ENCODE measurements around the gene BCL3. TPM values are rescaled to one million over a fixed set of nuclear protein-coding genes. Genes with fewer than 3 reads are reported as not detected.
A peak's percentile ranks its signal among the peaks of the same experiment; 100 is the strongest.

Gene BCL3
- total RNA-seq, 4 donors from 2014 or later, result 3.2 to 58.8 (median 11.9) TPM

DNA sequence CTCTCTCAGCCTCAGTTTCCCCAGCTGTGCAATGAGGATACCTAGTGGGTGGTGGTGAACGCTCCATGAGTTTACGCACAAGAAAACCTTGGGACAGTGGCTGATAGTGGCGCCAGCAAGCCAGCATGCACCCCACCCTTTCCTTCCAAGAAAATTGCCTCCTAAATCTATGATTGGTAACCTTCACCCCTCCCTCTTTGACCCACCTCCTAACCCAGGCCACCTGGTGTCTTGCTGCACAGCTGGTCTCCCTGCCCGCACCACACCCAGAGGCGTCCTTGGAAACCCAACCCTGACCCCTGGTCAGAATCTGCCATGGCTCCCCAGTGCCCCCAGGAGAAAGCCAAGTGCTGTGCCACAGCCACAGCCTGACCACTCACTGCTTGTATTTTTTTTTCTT, 22.8 kb upstream of the BCL3 start:
- H3K27me3 ChIP-seq, result no peaks in the 10 kb centered on the region
- H3K27ac ChIP-seq, result peak overlapping the region in 1 of 2 donors; percentile 12
- peaks cover 0 to 4% of the 10 kb centered on the region in 2 donors for H3K4me1 ChIP-seq
- no peak overlapping the region for H3K4me3 ChIP-seq
- DNase-seq, result no peak
- H3K36me3 ChIP-seq, result no peaks in the 10 kb centered on the region
- intact Hi-C loops (cut with DNase I; ENCODE audit: low total_unique reads), result loop anchor here (2.0 to 10.0 kb wide), 2 partner anchors 45 to 119 kb away; partner anchors contain the start of gene NECTIN2
- TF ChIP-seq, protein P1, sequence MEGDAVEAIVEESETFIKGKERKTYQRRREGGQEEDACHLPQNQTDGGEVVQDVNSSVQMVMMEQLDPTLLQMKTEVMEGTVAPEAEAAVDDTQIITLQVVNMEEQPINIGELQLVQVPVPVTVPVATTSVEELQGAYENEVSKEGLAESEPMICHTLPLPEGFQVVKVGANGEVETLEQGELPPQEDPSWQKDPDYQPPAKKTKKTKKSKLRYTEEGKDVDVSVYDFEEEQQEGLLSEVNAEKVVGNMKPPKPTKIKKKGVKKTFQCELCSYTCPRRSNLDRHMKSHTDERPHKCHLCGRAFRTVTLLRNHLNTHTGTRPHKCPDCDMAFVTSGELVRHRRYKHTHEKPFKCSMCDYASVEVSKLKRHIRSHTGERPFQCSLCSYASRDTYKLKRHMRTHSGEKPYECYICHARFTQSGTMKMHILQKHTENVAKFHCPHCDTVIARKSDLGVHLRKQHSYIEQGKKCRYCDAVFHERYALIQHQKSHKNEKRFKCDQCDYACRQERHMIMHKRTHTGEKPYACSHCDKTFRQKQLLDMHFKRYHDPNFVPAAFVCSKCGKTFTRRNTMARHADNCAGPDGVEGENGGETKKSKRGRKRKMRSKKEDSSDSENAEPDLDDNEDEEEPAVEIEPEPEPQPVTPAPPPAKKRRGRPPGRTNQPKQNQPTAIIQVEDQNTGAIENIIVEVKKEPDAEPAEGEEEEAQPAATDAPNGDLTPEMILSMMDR (IDR thresholded peaks at IDR 0.05), result no peak
- no peak for TF ChIP-seq POLR2A (IDR thresholded peaks at IDR 0.05)
- H3K9me3 ChIP-seq, result no peaks in the 10 kb centered on the region

DNA sequence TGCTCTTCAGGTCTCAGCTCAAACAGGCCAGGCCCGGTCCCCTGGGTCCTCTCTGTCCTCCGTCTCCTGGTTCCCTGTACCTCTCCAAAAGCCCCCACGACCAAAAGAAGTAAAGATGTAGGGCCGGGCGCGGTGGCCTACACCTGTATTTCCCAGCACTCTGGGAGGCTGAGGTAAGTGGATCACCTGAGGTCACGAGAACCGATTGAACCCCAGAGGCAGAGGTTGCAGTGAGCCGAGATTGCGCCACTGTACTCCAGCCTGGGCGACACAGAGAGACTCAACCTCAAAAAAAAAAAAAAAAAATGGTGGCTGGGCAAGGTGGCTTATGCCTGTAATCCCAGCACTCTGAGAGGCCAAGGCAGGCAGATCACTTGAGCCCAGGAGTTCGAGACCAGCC, 22.0 kb upstream of the BCL3 start:
- Histone ChIP-seq H3K27ac (no peak overlapping the region), H3K4me1 (peaks cover 0 to 4% of the 10 kb centered on the region in 2 donors), H3K36me3 (no peaks in the 10 kb centered on the region), H3K9me3 (no peaks in the 10 kb centered on the region), H3K27me3 (no peaks in the 10 kb centered on the region), H3K4me3 (no peak overlapping the region)
- no peak for TF ChIP-seq POLR2A (IDR thresholded peaks at IDR 0.05)
- TF ChIP-seq, protein P1 (IDR thresholded peaks at IDR 0.05), result no peak
- DNase-seq, result no peak
- intact Hi-C loops (cut with DNase I; ENCODE audit: low total_unique reads), result loop anchor here (10.0 kb wide), 1 partner anchor 118 kb away; the partner anchor contains the start of gene NECTIN2

DNA sequence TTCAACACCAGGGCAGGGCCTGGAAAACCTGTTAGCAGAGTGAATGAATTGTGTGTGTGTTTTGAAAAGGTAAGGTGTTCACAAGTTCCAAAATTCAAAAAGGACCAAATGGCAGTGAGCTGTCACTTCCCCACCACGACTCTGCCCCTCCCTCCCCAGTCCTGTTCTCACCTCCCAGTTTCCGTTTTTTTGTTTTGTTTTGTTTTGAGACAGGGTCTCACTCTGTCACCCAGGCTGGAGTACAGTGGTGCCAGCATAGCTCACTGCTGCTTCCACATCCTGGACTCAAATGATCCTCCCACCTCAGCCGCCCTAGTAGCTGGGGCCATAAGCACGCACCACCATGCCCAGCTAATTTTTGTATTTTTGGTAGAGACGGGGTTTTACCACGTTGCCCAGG, 20.3 kb upstream of the BCL3 start:
- TF ChIP-seq, protein P1 (IDR thresholded peaks at IDR 0.05), result no peak
- no peak for TF ChIP-seq POLR2A (IDR thresholded peaks at IDR 0.05)
- no peak overlapping the region for H3K4me3 ChIP-seq
- H3K36me3 ChIP-seq, result no peaks in the 10 kb centered on the region
- intact Hi-C loops (cut with DNase I; ENCODE audit: low total_unique reads), result loop anchor here (10.0 kb wide), 1 partner anchor 117 kb away; the partner anchor contains the start of gene NECTIN2
- H3K9me3 ChIP-seq, result no peaks in the 10 kb centered on the region
- H3K27ac ChIP-seq, result no peak overlapping the region
- no peak for DNase-seq
- no peaks in the 10 kb centered on the region for H3K27me3 ChIP-seq
- H3K4me1 ChIP-seq, result peaks cover 0 to 4% of the 10 kb centered on the region in 2 donors

DNA sequence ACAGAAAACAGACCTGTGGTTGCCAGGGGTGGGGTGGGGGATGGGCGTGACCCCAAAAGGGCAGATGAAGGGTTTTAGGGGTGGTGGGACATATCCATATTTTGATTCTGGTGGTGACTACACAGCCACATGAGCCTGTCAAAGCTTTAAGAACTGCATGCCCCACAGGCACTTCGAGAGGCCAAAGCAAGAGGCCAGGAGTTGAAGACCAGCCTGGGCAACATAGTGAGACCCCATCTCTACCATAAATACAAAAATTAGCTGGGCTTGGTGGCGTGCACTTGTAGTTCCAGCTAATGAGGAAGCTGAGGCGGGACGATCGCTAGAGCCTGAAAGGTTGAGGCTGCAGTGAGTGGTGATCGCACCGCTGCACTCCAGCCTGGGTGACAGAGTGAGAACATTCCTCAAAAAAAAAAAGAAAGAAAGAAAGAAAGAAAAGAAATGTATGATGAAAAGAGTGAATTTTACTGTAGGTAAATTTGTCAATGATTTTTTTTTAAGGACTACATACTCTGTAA, 18.9 kb upstream of the BCL3 start:
- DNase-seq, result no peak
- H3K4me1 ChIP-seq, result no peaks in the 10 kb centered on the region
- no peaks in the 10 kb centered on the region for H3K27me3 ChIP-seq
- TF ChIP-seq, protein P1 (IDR thresholded peaks at IDR 0.05), result no peak
- no peak for TF ChIP-seq POLR2A (IDR thresholded peaks at IDR 0.05)
- H3K36me3 ChIP-seq, result no peaks in the 10 kb centered on the region
- no peak overlapping the region for H3K4me3 ChIP-seq
- H3K27ac ChIP-seq, result no peak overlapping the region
- intact Hi-C loops (cut with DNase I; ENCODE audit: low total_unique reads), result loop anchor here (10.0 kb wide), 1 partner anchor 115 kb away; the partner anchor contains the start of gene NECTIN2
- H3K9me3 ChIP-seq, result no peaks in the 10 kb centered on the region

DNA sequence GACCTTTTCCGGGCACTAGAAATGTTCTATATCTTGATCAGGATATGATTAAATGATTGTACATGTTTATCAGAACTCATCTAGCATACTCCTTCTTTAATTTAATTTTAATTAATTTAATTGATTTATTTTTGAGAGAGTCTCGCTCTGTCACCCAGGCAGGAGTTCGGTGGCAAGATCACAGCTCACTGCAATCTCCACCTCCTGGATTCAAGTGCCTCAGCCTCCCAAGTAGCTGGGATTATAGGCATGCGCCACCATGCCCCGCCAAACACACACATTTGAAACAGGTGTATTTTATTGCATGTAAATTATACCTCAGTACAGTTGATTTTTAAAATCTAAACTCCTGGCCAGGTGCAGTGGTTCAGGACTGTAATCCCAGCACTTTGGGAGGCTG, 17.4 kb upstream of the BCL3 start:
- Histone ChIP-seq H3K9me3 (no peaks in the 10 kb centered on the region), H3K27ac (no peak overlapping the region), H3K4me1 (no peaks in the 10 kb centered on the region), H3K27me3 (no peaks in the 10 kb centered on the region), H3K4me3 (no peak overlapping the region), H3K36me3 (no peaks in the 10 kb centered on the region)
- intact Hi-C loops (cut with DNase I; ENCODE audit: low total_unique reads), result no loop called here
- TF ChIP-seq, protein P1 (IDR thresholded peaks at IDR 0.05), result no peak
- TF ChIP-seq POLR2A (IDR thresholded peaks at IDR 0.05), result no peak
- no peak for DNase-seq

Measured in uterus (tissue), 4 donors.